ENCODE measurements around the gene P2RY4.
"Not testable (repeated sequence)": the region's sequence is repeated elsewhere in the genome, so short reads cannot be mapped to it uniquely, and the experiment has no call there.

Gene P2RY4

GRCh38 chrX:70243601-70244000 lies 16.4 kb downstream of the P2RY4 start:
- DNase-seq (ENCODE audit: low spot score): not testable (repeated sequence)

- DNase-seq (ENCODE audit: low spot score): no peak
Measured at GRCh38 chrX:70241501-70241900, 18.5 kb downstream of the P2RY4 start.

- no peak for DNase-seq (ENCODE audit: low spot score)
Measured at GRCh38 chrX:70240751-70241150, 19.3 kb downstream of the P2RY4 start.

GRCh38 chrX:70234355-70234754 lies 25.6 kb downstream of the P2RY4 start, which contains the start of gene AWAT1:
Gene AWAT1, plus strand, starts transcription at chrX:70234655. Its CDS starts 41 bp downstream, at chrX:70234696.
- DNase-seq (ENCODE audit: low spot score): peak; percentile 27

GRCh38 chrX:70231666-70232065 lies 28.3 kb downstream of the P2RY4 start:
- no peak for DNase-seq (ENCODE audit: low spot score)

GRCh38 chrX:70226687-70227086 lies 33.3 kb downstream of the P2RY4 start:
- no peak for DNase-seq (ENCODE audit: low spot score)

- no peak for DNase-seq (ENCODE audit: low spot score)
Measured at GRCh38 chrX:70226048-70226447, 34.0 kb downstream of the P2RY4 start.

GRCh38 chrX:70219938-70220764 lies 39.9 kb downstream of the P2RY4 start:
- peak; percentile 18 for DNase-seq (ENCODE audit: low spot score)

- DNase-seq (ENCODE audit: low spot score): not testable (repeated sequence)
Measured at GRCh38 chrX:70209570-70209969, 50.4 kb downstream of the P2RY4 start.

GRCh38 chrX:70208479-70208878 lies 51.5 kb downstream of the P2RY4 start:
- no peak for DNase-seq (ENCODE audit: low spot score)
